ENCODE measurements around the gene MRNIP.

DNA sequence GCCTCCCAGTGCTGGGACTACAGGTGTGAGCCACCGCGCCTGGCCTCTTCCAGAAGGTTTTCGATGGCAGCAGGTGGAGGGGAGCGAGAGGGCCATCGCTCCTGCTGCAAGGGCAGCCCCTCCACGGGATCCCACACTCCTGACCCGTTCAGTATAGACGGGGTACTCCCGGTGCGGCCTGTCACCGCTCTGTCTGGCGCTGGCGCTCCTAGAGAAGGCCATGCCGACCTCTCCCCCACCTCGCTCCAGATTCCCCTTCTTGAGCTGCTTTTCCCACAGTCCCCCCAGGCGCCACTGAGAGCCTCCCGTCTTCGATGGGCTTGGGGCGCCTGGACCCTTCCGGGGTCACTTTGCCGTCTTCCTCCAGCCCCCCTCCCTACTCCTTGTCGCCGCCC lies 42.2 kb downstream of the MRNIP start:
- TF ChIP-seq, protein P1, sequence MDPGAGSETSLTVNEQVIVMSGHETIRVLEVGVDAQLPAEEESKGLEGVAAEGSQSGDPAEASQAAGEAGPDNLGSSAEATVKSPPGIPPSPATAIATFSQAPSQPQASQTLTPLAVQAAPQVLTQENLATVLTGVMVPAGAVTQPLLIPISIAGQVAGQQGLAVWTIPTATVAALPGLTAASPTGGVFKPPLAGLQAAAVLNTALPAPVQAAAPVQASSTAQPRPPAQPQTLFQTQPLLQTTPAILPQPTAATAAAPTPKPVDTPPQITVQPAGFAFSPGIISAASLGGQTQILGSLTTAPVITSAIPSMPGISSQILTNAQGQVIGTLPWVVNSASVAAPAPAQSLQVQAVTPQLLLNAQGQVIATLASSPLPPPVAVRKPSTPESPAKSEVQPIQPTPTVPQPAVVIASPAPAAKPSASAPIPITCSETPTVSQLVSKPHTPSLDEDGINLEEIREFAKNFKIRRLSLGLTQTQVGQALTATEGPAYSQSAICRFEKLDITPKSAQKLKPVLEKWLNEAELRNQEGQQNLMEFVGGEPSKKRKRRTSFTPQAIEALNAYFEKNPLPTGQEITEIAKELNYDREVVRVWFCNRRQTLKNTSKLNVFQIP (CRISPR knock-in tag; IDR thresholded peaks at IDR 0.05; ENCODE audit: borderline replicate concordance, low read depth) = no peak
- no peak for TF ChIP-seq OSR1 (CRISPR knock-in tag; IDR thresholded peaks at IDR 0.05)
- no peak for TF ChIP-seq ZNF565 (CRISPR knock-in tag; conservative IDR thresholded peaks at IDR 0.05; ENCODE audit: low read depth)
- TF ChIP-seq PPARA (CRISPR knock-in tag; IDR thresholded peaks at IDR 0.05; ENCODE audit: borderline replicate concordance) = no peak
- TF ChIP-seq ZFP30 (CRISPR knock-in tag; IDR thresholded peaks at IDR 0.05) = no peak
- no peak for TF ChIP-seq CREB5 (CRISPR knock-in tag; IDR thresholded peaks at IDR 0.05; ENCODE audit: low read depth)
- no peak for TF ChIP-seq RARB (CRISPR knock-in tag; IDR thresholded peaks at IDR 0.05)
- TF ChIP-seq ZNF70 (CRISPR knock-in tag; IDR thresholded peaks at IDR 0.05) = no peak
- TF ChIP-seq, protein P2, sequence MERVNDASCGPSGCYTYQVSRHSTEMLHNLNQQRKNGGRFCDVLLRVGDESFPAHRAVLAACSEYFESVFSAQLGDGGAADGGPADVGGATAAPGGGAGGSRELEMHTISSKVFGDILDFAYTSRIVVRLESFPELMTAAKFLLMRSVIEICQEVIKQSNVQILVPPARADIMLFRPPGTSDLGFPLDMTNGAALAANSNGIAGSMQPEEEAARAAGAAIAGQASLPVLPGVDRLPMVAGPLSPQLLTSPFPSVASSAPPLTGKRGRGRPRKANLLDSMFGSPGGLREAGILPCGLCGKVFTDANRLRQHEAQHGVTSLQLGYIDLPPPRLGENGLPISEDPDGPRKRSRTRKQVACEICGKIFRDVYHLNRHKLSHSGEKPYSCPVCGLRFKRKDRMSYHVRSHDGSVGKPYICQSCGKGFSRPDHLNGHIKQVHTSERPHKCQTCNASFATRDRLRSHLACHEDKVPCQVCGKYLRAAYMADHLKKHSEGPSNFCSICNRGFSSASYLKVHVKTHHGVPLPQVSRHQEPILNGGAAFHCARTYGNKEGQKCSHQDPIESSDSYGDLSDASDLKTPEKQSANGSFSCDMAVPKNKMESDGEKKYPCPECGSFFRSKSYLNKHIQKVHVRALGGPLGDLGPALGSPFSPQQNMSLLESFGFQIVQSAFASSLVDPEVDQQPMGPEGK (CRISPR knock-in tag; IDR thresholded peaks at IDR 0.05; ENCODE audit: borderline replicate concordance) = no peak
- no peak for TF ChIP-seq ESRRG (CRISPR knock-in tag; IDR thresholded peaks at IDR 0.05)
- no peak for TF ChIP-seq TOX (CRISPR knock-in tag; IDR thresholded peaks at IDR 0.05; ENCODE audit: borderline replicate concordance)
